ENCODE data around the gene TSPAN14.

TSPAN14 gene

DNA sequence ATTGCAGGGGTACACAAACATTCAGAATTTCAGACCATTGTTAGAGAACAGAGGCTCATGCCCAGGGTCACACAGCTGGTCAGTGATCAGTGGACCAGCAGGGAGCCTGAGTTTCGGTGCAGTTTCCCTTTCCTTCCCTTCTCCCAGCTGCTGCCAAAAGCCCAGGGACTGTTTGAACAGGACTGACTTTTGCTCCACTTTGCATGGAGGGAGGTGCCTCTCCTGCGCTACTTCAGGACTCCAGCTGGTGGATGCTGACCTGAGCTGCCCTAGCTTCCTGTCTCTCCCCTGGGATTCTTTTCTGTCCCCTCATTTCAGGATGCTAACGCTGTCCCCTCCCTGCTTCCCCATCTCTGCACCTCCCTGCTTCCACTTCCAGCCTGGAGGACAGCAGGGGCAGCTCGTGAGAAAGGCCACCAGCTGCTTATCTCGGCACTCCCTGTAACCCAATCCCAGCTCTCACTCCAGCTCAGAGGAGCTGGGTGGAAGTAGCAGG, 98.1 kb downstream of the TSPAN14 start:
- TF ChIP-seq GABPA (IDR thresholded peaks at IDR 0.05; ENCODE audit: low read depth) = no peak
- TF ChIP-seq, protein P1, sequence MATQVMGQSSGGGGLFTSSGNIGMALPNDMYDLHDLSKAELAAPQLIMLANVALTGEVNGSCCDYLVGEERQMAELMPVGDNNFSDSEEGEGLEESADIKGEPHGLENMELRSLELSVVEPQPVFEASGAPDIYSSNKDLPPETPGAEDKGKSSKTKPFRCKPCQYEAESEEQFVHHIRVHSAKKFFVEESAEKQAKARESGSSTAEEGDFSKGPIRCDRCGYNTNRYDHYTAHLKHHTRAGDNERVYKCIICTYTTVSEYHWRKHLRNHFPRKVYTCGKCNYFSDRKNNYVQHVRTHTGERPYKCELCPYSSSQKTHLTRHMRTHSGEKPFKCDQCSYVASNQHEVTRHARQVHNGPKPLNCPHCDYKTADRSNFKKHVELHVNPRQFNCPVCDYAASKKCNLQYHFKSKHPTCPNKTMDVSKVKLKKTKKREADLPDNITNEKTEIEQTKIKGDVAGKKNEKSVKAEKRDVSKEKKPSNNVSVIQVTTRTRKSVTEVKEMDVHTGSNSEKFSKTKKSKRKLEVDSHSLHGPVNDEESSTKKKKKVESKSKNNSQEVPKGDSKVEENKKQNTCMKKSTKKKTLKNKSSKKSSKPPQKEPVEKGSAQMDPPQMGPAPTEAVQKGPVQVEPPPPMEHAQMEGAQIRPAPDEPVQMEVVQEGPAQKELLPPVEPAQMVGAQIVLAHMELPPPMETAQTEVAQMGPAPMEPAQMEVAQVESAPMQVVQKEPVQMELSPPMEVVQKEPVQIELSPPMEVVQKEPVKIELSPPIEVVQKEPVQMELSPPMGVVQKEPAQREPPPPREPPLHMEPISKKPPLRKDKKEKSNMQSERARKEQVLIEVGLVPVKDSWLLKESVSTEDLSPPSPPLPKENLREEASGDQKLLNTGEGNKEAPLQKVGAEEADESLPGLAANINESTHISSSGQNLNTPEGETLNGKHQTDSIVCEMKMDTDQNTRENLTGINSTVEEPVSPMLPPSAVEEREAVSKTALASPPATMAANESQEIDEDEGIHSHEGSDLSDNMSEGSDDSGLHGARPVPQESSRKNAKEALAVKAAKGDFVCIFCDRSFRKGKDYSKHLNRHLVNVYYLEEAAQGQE (IDR thresholded peaks at IDR 0.05; ENCODE audit: insufficient replicate concordance, low read depth) = no peak
- no peak for TF ChIP-seq SPI1 (IDR thresholded peaks at IDR 0.05; ENCODE audit: borderline replicate concordance, low read depth)
- TF ChIP-seq, protein P2, sequence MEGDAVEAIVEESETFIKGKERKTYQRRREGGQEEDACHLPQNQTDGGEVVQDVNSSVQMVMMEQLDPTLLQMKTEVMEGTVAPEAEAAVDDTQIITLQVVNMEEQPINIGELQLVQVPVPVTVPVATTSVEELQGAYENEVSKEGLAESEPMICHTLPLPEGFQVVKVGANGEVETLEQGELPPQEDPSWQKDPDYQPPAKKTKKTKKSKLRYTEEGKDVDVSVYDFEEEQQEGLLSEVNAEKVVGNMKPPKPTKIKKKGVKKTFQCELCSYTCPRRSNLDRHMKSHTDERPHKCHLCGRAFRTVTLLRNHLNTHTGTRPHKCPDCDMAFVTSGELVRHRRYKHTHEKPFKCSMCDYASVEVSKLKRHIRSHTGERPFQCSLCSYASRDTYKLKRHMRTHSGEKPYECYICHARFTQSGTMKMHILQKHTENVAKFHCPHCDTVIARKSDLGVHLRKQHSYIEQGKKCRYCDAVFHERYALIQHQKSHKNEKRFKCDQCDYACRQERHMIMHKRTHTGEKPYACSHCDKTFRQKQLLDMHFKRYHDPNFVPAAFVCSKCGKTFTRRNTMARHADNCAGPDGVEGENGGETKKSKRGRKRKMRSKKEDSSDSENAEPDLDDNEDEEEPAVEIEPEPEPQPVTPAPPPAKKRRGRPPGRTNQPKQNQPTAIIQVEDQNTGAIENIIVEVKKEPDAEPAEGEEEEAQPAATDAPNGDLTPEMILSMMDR (IDR thresholded peaks at IDR 0.05; ENCODE audit: insufficient read depth, low read length) = no peak
- no peak for TF ChIP-seq POLR2AphosphoS5 (IDR thresholded peaks at IDR 0.05; ENCODE audit: low read depth)
- Histone ChIP-seq H3K27ac (replicated peaks) (no peak overlapping the region), H3K27me3 (ENCODE audit: insufficient read depth, poor library complexity, severe bottlenecking) (no peaks in the 10 kb centered on the region), H3K4me3 (replicated peaks; ENCODE audit: insufficient read depth, low read length) (no peak overlapping the region)
- DNase-seq (ENCODE audit: low read depth in 1 of 2, low spot score in 1 of 2) = no peak

GRCh38 chr10:80553436-80553835, 99.3 kb downstream of the TSPAN14 start:
- no peak for TF ChIP-seq GABPA (IDR thresholded peaks at IDR 0.05; ENCODE audit: low read depth)
- TF ChIP-seq SPI1 (IDR thresholded peaks at IDR 0.05; ENCODE audit: borderline replicate concordance, low read depth) = no peak
- TF ChIP-seq, protein P2 (IDR thresholded peaks at IDR 0.05; ENCODE audit: insufficient read depth, low read length) = no peak
- TF ChIP-seq, protein P1 (IDR thresholded peaks at IDR 0.05; ENCODE audit: insufficient replicate concordance, low read depth) = no peak
- no peak for TF ChIP-seq POLR2AphosphoS5 (IDR thresholded peaks at IDR 0.05; ENCODE audit: low read depth)
- no peak overlapping the region for H3K27ac ChIP-seq (replicated peaks)
- H3K27me3 ChIP-seq (ENCODE audit: insufficient read depth, poor library complexity, severe bottlenecking) = no peaks in the 10 kb centered on the region
- peak in 1 of 2 experiments; percentile 65 for DNase-seq (ENCODE audit: low read depth in 1 of 2, low spot score in 1 of 2)
- H3K4me3 ChIP-seq (replicated peaks; ENCODE audit: insufficient read depth, low read length) = no peak overlapping the region

DNA sequence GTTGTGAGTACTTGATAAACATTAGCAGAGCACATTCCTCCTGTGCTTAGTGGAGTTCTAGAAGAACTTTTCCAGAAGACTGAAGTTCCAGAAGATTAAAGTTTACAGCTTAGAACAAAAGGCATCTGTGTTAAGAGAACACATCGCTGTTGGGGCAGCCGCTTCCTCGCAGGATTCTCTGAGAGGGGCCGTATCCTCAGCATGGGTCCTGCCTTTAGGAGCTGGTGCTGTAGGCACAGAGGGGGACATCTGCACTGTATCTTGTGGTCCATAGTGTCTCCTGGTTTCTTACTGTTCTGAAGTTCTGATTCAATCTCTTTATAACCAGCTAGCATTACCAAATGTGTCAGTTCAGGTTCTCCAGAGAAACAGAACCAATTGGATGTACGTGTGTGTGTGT, 99.9 kb downstream of the TSPAN14 start:
- TF ChIP-seq, protein P1 (IDR thresholded peaks at IDR 0.05; ENCODE audit: insufficient replicate concordance, low read depth) = no peak
- TF ChIP-seq SPI1 (IDR thresholded peaks at IDR 0.05; ENCODE audit: borderline replicate concordance, low read depth) (no peak), POLR2AphosphoS5 (IDR thresholded peaks at IDR 0.05; ENCODE audit: low read depth) (no peak), GABPA (IDR thresholded peaks at IDR 0.05; ENCODE audit: low read depth) (no peak)
- TF ChIP-seq, protein P2 (IDR thresholded peaks at IDR 0.05; ENCODE audit: insufficient read depth, low read length) = no peak
- Histone ChIP-seq H3K27ac (replicated peaks) (no peak overlapping the region), H3K4me3 (replicated peaks; ENCODE audit: insufficient read depth, low read length) (no peak overlapping the region), H3K27me3 (ENCODE audit: insufficient read depth, poor library complexity, severe bottlenecking) (no peaks in the 10 kb centered on the region)
- DNase-seq (ENCODE audit: low read depth in 1 of 2, low spot score in 1 of 2) = no peak

Data from HL-60 (cell line).